Effector CD4-positive, alpha-beta T cell (primary cell): Measurements from ENCODE around the gene DCK.
"Not testable (repeated sequence)": the region's sequence is repeated elsewhere in the genome, so short reads cannot be mapped to it uniquely, and the experiment has no call there.

Experiments used
- DNase-seq: peaks from one replicate; pipeline ENCODE4 v3.0.0-alpha.2; 2020
- total RNA-seq: gene quantifications from one replicate; lab custom pipeline; 2026; lab: John Stamatoyannopoulos, UW

DCK gene
- 46.3 reads per million, percentile 66 among the genes with 10 or more reads in this experiment for total RNA-seq

GRCh38 chr4:70993181-70994068 lies at the start of gene DCK:
Gene DCK (plus strand): TSS chr4:70993649. CDS start chr4:70993836, 187 bp downstream.
- peak; percentile 77 for DNase-seq

GRCh38 chr4:70945046-70945445 lies 48.4 kb upstream of the DCK start:
- DNase-seq: no peak

- DNase-seq: no peak
Observed at GRCh38 chr4:70945452-70946055, 47.9 kb upstream of the DCK start.

DNA sequence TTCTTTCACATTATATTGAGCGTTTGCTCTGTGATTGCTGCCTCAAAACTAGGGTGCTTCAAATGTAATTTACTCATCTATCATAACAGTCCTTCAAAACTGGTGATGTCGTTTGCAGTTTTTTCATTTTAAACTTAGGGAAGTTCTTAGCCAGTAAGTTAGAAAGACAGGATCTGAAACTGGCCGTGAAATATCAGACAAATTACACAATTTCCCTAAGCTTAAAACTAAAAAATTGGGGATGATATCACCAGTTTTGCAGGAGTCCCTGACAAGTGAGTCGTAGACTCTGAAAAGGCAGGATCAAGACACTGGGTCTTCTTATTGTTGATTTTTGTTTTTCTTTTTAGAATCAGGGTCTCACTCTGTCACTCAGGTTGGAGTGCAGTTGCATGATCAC lies 46.5 kb upstream of the DCK start:
- no peak for DNase-seq

DNA sequence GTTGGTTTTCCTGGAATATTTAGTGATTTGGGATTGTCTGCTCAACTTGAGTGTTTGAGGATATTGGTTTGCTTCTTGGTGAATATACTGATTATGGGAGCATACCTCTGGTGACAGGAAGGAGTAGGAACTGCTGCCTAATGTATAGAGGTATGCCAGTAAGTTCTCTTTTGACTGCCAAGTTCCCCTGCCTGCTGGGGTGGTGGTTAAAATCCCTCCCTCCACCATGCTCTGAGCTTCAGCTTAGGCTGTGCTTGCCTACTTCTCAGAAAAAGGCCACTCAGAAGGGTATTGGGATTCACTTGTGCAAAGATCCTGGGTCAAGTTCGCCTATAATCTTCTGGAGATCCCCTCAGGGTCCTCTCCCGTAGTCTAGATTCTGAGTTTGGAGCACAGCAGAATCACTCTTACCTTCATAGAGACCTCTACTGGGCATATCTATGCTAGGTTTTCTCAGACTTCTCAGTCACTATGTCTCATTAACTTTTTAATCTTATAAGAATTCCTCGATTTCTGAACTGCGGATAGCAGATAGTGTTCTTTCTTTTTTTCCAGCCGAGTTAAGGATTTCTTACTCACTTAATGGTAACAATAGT lies 44.7 kb upstream of the DCK start:
- DNase-seq: no peak

DNA sequence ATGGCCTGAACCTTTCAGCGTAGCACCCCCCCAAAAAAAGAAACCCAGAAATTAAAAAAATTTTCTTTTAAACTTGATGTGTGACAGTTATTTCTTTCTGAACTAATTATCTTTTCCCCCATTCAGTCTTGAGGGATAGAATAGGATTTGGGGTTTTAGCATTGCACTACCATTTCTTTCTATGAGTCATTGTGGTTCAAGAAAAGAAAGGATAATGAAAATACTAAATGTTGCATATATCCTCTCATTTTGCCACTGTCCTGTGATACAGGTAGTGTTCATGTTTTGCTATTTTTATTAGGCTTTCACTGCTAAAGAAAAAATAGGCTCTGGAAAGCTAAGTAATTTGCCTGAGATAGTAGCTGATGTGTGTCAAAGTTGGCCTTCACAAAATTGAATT lies 39.4 kb upstream of the DCK start:
- no peak for DNase-seq

- no peak for DNase-seq
Observed at GRCh38 chr4:70956549-70957210, 36.8 kb upstream of the DCK start.

GRCh38 chr4:70958681-70959080 lies 34.8 kb upstream of the DCK start:
- DNase-seq: no peak

DNA sequence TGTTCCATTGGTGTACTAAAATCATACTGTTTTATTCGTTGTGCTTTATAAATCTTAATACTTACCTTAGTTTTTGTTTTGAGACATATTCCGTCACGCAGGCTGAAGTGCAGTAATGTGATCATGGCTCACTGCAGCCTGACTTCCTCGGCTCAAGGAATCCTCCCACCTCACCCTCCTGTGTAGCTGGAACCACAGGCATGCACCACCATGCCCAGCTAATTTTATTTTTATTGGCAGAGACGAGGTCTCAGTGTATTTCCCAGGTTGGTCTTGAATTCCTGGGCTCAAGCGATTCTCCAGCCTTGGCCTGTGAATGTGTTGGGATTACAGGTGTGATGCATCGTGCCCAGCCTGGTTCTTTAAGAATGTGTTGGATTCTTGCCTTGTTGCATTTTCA lies 24.4 kb upstream of the DCK start:
- no peak for DNase-seq

DNA sequence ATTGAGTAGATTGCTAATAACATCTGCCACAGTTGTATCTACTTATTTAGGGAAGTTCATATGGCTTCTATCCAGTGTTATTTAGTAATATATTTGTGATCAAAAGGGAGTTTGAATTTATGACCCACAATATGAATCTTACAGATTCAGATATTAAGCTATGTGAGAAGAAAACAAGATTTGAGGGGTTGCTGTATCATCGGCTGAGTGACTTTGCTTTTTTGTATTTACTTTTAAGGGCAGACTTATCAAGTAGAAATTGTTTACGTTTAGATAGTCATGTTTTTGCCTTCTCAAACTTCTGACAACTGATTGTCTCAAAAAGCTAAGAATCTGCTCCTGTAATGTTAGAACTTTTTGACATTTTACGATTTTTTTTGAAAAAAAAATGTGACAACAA lies 17.2 kb upstream of the DCK start:
- no peak for DNase-seq

- DNase-seq: no peak
Observed at GRCh38 chr4:70979445-70980008, 13.9 kb upstream of the DCK start.

GRCh38 chr4:70980196-70980595 lies 13.3 kb upstream of the DCK start:
- no peak for DNase-seq

DNA sequence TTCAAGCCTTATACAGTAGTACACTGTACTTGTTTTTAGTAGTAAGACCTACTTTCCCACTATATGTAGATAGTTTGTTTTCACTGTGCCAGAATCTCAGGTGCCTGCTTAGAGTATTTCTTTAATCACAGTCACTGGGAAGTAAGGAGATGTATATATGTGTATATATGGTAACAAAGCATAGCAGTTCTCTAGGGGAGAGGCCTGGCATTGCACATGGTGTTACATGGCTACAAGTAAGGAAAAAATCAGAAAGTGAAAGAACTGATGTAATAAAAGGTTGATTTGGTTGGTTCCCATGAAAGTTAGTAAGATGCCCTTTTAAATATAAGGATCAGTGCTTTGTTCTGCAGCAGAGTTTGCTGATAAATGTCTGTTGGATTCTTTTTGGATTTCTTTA lies 9.3 kb upstream of the DCK start:
- DNase-seq: no peak

DNA sequence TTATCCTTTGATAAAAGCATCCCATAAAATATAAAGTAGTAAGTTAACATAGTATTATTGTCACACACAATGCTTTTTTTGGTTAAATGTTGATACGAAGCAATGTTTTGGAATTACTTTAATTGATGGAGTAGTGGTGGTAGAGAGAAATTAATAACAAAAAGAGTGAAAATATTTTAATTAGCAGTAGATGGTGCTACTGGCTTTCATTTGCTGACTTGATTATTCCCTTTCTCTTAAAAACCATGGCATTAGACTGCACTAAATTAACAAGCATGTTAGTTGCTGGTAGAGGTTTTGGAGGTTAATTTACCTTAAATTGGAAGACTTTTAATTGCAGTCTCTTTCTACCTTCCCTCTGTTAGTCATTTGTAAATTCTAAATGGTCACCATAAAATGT lies 8.9 kb upstream of the DCK start:
- DNase-seq: no peak

GRCh38 chr4:70991596-70991995 lies 1.9 kb upstream of the DCK start:
- DNase-seq: no peak

DNA sequence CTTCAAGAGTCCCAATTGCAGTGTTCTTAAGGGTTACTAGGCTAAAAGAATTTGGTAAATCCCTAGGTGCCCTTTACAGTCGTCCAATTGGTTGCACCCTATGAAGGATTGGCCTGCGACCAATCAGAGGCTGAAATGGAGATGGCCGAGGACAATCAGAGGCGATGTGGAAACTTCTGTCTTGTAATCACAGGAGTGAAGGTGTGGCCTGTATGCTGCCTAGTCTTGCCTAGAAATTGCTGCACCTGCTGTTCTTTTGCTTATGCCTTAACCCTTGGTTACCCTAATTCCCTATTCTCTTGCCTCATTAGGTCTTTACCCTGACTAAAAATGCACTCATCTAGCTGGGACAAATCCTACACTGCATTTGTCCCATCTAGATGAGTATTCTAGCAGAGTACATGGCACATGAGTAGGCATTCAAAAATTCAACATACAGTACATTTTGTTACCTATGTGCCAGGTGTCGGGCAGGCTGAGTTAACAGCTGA lies 1.0 kb upstream of the DCK start:
- DNase-seq: no peak

DNA sequence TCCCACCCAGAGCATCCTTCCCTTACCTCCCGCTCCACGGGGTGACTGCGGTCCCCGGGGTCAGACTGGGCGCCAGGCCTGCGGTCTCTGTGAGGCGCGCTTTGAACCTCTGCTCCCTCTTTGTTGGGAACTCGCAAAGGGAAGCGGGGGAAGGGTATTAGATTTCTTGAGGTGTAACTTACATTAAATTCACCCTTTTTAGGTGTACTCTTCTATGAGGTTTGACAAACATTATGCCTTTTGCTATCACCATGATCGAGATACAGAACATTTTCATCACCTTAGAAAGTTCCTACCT lies 569 bp downstream of the DCK start:
- DNase-seq: no peak

GRCh38 chr4:70994387-70995099 lies 1.1 kb downstream of the DCK start:
- no peak for DNase-seq

DNA sequence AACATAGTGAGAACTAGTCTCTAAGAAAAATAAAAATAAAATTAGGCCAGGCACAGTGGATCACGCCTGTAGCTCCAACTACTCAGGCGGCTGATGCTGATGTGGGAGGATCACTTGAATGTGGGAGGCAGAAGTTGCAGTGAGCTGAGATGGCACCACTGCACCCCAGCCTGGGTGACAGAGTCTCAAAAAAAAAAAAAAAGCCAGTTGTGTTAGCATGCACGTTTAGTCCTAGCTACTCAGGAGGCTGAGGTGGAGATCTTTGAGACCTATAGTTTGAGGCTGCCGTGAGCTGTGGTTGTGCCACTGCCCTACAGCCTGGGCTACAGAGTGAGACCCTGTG lies 2.5 kb downstream of the DCK start:
- DNase-seq: no peak

- DNase-seq: no peak
Observed at GRCh38 chr4:70997036-70997435, 3.6 kb downstream of the DCK start.

DNA sequence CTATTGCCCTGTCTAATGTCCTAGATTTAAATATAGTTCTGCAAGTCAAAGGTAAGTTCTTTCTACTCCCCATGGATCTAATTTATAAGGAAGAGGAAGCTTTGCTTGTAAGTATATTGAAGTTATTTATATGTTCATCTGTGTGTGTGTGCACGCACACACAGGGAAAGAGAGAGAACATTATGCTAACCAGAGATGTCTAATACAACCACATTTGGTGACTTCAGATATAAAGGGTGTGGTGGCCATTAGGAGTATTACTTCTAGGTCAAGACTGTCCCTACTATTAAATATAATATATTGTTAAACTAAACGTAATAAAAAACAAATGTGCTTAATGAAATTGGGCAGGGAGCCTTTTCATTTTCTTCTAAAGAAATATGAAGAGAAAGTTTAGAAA lies 4.1 kb downstream of the DCK start:
- DNase-seq: no peak

- DNase-seq: not testable (repeated sequence)
Observed at GRCh38 chr4:70999639-71000038, 6.2 kb downstream of the DCK start.

DNA sequence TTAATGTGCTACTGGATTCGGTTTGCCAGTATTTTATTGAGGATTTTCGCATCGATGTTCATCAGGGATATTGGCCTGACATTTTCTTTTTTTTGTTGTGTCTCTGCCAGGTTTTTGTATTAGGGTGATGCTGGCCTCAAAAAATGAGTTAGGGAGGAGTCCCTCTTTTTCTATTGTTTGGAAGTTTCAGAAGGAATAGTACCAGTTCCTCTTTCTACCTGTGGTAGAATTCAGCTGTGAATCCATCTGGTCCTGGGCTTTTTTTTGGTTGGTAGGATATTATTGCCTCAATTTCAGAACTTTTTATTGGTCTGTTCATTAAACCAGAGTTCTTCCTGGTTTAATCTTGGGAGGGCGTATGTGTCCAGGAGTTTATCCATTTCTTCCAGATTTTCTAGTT lies 7.9 kb downstream of the DCK start:
- not testable (repeated sequence) for DNase-seq
